Left forelimb (tissue), 1 donor: ENCODE measurements around the gene BORA.
A peak's percentile ranks its signal among the peaks of the same experiment; 100 is the strongest.
"Not testable (repeated sequence)": the region's sequence is repeated elsewhere in the genome, so short reads cannot be mapped to it uniquely, and the experiment has no call there.

Source experiments
- DNase-seq: peaks from one replicate; pipeline ENCODE4 v3.0.0-alpha.2; 2018; ENCODE audit warnings: low spot score

BORA gene

DNA sequence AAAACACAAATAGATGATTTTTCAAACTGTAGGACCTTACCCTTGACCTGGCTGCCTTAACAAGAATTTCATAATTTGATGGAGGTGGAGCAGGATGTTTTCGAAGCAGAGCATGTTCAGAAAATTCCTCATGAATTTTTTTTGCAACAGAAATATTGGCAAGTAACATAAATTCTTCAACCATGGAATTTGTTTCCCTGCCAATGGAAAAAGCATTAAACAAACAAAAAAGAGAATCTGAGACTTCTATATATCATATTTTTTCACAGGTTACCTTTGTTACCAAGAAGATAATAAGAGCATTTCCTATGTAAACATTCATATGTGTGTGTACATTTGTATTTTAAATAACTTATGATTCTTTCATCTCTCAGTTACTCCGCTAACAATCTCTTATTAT is 35.7 kb downstream of the BORA start:
- DNase-seq = no peak

DNA sequence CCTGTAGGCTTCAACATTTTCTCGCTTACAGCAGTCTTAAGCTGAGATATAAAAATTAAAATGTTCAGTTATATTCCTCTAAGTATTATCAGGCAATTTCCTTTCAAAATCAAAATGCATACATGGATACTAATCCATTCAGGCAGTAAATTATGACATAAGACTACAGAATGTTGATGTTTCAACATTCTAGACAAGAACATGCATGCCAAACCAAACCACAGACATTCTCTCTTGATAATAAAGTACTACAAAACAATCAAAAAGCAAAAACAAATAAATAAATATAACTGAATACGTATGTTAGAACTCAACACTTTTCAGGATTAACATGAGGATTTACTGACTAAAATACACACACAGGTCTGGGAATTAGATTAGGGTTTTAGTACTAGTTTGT is 46.3 kb downstream of the BORA start:
- no peak for DNase-seq

DNA sequence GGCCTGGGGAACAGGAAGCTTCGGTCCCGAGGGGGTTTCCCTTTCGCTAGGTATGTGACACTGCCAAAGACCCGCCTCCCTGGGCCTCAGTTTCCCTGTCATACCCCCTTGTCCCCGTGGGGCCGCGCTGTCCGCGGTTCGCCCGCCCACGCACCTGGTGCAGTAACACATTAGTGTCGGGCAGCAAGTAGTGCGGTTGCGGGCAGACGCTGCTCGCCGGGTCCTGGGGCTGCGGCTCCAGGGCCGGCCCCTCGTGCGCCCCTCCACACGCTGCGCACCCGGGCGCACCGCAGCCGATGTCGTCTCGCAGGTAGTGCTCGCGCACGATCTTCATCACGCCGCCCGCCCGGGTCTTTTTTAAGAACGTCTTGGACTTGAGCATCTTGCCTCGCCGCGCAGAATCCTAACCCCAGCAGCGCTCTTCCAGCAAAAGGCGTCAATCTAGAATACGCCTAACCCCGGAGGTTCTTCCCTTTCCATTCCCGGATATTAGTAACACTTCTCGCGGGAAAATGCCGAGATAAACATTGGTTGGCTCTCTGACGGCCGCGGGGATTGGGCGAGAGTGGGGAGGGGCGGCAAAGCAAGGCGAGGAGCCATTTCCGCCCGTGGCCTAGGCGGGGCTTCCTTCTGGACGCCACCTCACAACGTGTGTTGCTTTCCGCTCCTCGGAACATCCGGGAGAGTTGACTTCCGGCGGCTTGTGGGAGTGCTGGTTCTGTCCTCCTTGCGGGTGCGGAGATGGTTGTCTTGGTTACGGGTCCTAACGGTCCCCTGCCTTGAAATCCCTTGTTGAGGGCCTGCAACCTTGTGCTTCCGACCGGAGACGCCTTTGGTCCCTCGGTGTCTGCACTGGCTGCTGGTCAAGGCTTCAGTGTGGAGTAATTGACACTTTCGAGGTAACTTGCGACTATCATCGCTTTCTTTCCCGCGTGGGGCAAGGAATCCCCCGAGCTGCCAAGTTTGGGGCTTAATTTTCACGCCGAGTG is 54.0 kb downstream of the BORA start, which contains the start of the genes DIS3 and PIBF1:
Gene DIS3, minus strand, starts transcription at position 450 of the 989 bp plus-strand sequence. Its CDS starts 68 bp downstream, at position 382.
Gene PIBF1, plus strand, starts transcription at position 683 of the 989 bp plus-strand sequence. CDS start 1,337 bp downstream, outside the sequence.
- peak; percentile 98 for DNase-seq

GRCh38 chr13:72782717-72783116 is 55.0 kb downstream of the BORA start:
- no peak for DNase-seq

DNA sequence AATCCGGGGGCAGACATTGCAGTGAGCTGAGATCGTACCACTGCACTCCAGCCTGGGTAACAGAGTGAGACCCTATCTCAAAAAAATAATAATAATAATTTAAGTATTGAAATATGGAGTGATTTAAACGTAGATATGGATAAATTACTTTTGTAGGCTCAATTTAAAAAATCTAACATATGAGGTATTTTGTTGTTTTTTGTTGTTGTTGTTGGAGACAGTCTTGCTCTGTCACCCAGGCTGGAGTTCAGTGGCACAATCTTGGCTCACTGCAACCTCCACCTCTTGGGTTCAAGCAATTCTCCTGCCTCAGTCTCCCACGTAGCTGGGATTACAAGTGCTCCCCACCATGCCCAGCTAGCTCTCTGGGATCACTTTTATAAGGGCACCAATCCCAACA is 57.0 kb downstream of the BORA start:
- not testable (repeated sequence) for DNase-seq

DNA sequence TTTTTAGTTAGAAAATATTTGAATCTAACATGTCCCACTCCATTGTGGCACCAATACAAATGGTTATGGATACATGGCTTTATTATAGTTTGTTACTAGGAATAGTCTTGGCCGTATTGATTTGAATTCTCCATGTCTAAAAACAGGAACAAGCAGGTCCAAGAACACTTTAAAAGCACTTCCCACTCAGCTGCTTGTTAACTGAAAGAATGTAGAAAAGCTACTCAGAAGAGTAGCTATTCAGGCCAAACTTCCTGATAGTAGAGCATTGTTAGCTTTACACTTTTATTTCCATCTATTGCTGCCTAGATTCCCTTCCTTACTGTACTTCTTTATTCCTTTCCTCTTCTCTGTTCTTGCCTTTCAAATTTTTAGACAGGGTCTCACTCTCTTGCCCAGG is 61.1 kb downstream of the BORA start:
- DNase-seq = no peak

DNA sequence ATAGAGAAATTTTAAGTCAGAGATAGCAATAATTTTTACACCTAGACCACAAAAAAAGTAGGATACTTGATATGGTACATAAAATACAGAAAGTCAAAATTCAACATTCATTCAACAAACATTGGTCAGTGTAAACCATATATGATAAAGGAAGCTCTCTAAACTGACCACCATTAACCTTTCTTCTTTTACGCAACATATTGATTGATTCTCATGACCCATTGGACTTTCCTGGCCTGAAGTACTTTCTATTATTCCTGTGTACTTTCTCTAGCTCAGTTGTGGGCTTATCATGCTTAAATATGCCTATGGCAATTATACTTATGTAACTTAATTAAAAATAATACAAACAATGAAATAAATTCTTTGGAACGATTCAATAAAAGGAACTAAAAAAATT is 64.9 kb downstream of the BORA start:
- DNase-seq = no peak

DNA sequence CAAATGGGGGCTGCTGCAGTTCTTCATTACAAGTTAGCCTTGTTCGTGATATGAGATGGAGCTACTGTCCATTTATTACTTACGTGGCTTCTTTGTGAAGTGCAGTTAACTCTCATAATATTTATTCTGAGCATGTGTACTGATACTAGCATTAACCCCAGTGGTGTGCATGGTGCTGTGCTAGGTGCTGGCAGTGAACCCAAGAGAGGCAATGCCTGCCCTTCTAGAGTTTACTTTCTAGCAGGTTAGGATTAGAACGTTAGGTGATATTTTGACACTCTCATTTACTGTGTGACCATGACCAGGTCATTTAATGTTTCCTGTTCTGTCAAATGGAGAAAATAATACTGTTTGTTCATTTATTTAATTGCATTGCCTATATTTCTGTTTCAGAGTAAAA is 71.1 kb downstream of the BORA start:
- no peak for DNase-seq

DNA sequence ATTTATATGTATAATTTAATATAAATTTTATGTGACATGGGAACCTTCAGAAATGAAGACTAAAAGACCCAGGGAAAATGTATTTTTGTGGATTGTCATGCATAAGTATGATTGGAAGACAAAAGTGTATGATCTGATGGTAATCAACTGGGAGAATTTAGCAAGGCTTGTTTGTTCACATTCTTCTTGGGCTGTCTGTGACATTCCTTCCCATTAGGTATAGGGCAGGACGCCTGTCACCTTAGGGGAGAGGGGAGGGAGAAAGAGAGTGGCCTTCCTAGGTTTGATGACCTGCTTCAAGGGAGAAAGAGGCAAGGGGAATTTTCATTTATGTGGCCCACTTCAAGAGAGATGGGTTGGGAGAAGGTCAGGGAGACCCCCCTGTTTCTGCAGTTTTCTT is 76.6 kb downstream of the BORA start:
- DNase-seq = no peak
